ENCODE data around the gene LAIR1. TPM values are rescaled to one million over a fixed set of nuclear protein-coding genes. Genes with fewer than 3 reads are reported as not detected.
A peak's percentile ranks its signal among the peaks of the same experiment; 100 is the strongest.
"Not testable (repeated sequence)": the region's sequence is repeated elsewhere in the genome, so short reads cannot be mapped to it uniquely, and the experiment has no call there.

LAIR1 gene
- total and polyA plus RNA-seq, 5 experiments from 2014 or later = 58.3 to 104 (median 67.4) TPM

DNA sequence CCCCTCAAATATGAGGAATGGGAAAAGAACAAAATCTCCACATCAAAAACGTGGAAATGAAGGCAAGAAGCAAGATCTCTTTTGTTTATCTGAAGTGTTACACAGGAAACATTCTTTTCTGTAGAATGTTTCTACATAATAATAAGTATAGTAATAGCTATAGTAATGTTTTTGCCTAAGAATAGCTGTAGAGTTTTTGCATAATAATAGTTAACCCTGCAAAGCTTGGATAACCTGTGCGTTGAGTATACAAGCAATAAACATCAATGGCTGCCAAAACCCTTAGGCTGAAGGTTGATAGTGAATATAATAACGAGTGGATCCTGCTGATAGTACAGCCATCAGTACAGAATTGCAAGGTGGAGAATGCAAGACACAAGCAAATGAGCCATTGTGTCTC, 40.7 kb downstream of the LAIR1 start:
- Mint-ChIP-seq H3K4me1 (peaks cover 9 to 41% (median 23%) of the 10 kb centered on the region in 4 donors), H3K9me3 (no peaks in the 10 kb centered on the region), H3K36me3 (no peaks in the 10 kb centered on the region), H3K27ac (no peak overlapping the region), H3K4me3 (no peak overlapping the region), H3K27me3 (peaks cover 2 to 9% (median 6%) of the 10 kb centered on the region in 5 donors)
- ATAC-seq (no peak), DNase-seq (no peak)
- POLR2A ChIA-PET = interaction anchor here (3.7 to 4.2 kb wide), 2 partner anchors 64 to 67 kb away, joined by 13 to 25 read pairs; no protein-coding TSS in a partner anchor

DNA sequence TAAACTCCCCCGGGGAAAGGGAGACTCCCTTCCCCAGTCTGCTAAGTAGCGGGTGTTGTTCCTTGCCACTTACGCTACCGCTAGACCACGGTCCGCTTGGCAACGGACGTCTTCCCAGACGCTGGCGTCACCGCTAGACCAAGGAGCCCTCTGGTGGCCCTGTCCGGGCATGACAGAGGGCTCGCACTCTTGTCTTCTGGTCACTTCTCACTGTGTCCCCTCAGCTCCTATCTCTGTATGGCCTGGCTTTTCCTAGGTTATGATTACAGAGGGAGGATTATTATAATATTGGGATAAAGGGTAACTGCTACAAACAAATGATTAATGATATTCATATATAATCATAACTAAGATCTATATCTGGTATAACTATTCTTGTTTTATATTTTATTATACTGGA, 41.8 kb downstream of the LAIR1 start:
- H3K27me3 Mint-ChIP-seq, ATAC-seq, H3K9me3 Mint-ChIP-seq, H3K4me3 Mint-ChIP-seq, H3K36me3 Mint-ChIP-seq, H3K27ac Mint-ChIP-seq, POLR2A ChIA-PET, DNase-seq: not testable (repeated sequence)
- H3K4me1 Mint-ChIP-seq = peaks cover 7 to 31% (median 18%) of the 10 kb centered on the region in 4 donors

DNA sequence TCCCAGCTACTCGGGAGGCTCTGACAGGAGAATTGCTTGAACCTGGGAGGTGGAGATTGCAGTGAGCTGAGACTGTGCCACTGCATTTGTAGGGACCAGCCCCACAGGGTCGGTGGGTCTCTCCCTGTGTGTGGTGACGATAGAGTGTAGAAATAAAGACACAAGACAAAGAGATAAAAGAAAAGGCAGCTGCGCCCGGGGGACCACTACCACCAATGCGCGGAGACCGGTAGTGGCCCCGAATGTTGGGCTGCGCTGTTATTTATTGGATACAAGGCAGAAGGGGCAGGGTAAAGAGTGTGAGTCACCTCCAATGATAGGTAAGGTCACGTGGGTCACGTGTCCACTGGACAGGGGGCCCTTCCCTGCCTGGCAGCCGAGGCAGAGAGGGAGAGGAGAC, 42.4 kb downstream of the LAIR1 start:
- H3K9me3 Mint-ChIP-seq, DNase-seq, POLR2A ChIA-PET, H3K27ac Mint-ChIP-seq, H3K36me3 Mint-ChIP-seq, ATAC-seq, H3K4me3 Mint-ChIP-seq: not testable (repeated sequence)
- H3K4me1 Mint-ChIP-seq = peaks cover 3 to 29% (median 14%) of the 10 kb centered on the region in 4 donors
- H3K27me3 Mint-ChIP-seq = peaks cover 3 to 11% (median 9%) of the 10 kb centered on the region in 5 donors

DNA sequence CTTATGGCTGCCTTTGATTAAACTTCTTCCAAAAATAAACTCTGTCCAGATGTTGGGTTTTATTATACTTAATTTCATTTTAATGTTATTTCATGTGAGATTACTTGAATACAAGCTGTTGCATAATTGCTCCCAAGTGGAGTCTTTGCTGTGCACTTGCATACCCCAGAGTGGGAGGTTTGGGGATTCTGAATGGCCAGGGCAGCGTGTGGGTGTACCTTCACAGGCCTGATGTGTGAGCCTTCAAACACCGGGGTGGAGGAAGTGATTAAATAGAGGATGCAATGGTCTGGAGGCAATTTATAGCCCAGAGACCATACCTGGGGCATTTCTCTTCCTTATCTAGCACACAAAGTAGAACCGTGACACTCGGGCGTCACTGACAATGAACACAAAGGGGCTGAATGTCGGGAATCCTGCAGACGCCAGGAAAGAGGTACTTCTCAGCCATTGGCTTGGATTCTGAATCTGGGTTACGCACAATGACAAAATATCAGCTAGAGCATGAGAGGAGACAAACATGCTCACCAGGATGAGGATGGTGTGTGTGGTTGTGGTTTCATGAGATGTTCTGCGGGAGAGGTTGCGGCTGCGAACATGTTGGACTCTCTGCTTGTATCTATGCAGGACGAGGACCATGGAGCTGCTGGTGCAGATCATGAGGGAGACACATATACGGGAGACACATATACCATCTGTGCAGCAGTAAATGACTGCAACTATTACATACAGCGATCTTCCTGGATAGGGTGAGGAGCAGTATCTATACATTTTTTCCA, 44.6 kb downstream of the LAIR1 start:
- peaks cover 3 to 19% (median 11%) of the 10 kb centered on the region in 5 donors for H3K27me3 Mint-ChIP-seq
- POLR2A ChIA-PET = no interaction called here
- DNase-seq (no peak), ATAC-seq (no peak)
- no peak overlapping the region for H3K4me3 Mint-ChIP-seq
- H3K27ac Mint-ChIP-seq = no peak overlapping the region
- H3K36me3 Mint-ChIP-seq = no peaks in the 10 kb centered on the region
- H3K9me3 Mint-ChIP-seq = no peaks in the 10 kb centered on the region
- peaks cover 0 to 17% (median 2%) of the 10 kb centered on the region in 4 donors for H3K4me1 Mint-ChIP-seq

DNA sequence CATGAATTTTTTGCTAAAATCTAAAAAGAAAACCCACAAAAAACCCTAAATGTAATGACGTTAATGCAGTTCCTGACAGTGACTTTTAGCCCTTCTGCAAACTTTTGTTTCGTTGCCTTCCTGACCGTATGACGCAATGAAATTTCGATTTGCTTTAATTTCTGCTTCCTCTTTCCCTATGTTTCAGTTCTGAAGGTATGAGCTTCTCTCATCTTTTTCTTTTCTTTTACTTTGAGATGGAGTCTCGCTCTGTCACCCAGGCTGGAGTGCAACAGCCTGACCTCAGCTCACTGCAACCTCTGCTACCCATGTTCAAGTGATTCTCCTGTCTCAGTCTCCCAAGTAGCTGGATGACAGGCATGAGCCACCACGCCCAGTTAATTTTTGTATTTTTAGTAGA, 45.7 kb downstream of the LAIR1 start:
- ATAC-seq = no peak
- Mint-ChIP-seq H3K27ac (no peak overlapping the region), H3K36me3 (no peaks in the 10 kb centered on the region), H3K9me3 (no peaks in the 10 kb centered on the region), H3K4me1 (peaks cover 0 to 13% (median 0%) of the 10 kb centered on the region in 4 donors), H3K27me3 (peaks cover 2 to 24% (median 15%) of the 10 kb centered on the region in 5 donors), H3K4me3 (no peak overlapping the region)
- POLR2A ChIA-PET = interaction anchor here (0.6 to 1.1 kb wide), 2 partner anchors 70 to 114 kb away, joined by 3 to 5 read pairs; no protein-coding TSS in a partner anchor
- no peak for DNase-seq

DNA sequence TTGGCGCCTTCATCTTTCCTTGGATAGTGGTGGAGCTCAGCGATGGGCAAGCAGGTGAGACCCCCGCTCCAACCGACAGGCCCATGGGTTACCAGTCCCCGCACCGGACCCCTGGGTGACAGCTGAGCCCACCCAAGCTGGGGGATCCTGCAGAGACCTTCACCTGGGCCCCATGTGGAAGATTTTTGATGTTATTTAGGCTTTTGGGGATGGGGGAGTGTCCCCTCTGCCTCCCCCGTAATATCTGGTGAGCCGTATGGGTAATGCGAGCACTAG, 46.8 kb downstream of the LAIR1 start:
- H3K27ac Mint-ChIP-seq = peak overlapping the region in 1 of 10 donors; percentile 53
- DNase-seq = no peak
- POLR2A ChIA-PET = no interaction called here
- H3K9me3 Mint-ChIP-seq = no peaks in the 10 kb centered on the region
- no peak for ATAC-seq
- peaks cover 0 to 14% (median 0%) of the 10 kb centered on the region in 4 donors for H3K4me1 Mint-ChIP-seq
- peaks cover 7 to 32% (median 22%) of the 10 kb centered on the region in 5 donors for H3K27me3 Mint-ChIP-seq
- H3K36me3 Mint-ChIP-seq = no peaks in the 10 kb centered on the region
- no peak overlapping the region for H3K4me3 Mint-ChIP-seq

DNA sequence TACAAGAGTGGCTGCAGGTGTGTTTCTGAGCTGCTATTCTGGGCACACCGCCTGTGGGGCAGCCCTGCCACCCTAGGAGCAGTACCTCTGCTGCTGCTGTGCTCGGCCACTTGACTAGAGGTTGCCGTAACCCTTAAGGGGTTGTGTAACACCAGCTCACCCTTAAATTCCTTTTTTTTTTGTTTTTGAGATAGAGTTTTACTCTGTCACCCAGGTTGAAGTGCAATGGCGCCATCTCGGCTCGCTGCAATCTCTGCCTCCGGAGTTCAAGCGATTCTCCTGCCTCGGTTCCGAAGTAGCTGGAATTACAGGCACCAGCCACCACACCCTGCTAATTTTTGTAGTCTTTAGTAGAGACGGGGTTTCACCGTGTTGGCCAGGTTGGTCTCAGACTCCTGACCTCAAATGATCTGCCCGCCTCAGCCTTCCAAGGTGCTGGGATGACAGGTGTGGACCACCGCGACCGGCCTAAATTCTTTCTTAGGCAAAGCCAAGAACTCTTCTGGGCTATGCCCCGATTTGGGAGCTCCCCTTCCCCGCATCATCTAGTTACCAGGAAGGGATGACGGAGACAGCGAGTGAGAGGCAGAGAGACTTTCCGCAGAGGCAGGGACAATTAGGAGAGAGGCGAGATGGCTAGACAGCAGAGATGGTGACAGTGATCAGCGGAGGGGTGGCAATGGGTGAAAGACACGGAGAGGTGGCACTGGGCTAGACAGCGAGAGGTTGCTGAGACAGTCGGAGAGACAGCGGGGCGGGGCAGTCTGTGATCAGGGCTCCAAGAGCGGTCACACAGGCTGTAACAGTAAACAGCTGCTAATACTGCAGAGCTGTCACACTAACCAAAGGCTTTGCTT, 47.4 kb downstream of the LAIR1 start:
- POLR2A ChIA-PET = no interaction called here
- DNase-seq (no peak), ATAC-seq (no peak)
- Mint-ChIP-seq H3K27me3 (peaks cover 9 to 37% (median 24%) of the 10 kb centered on the region in 5 donors), H3K9me3 (no peaks in the 10 kb centered on the region), H3K4me3 (no peak overlapping the region), H3K36me3 (no peaks in the 10 kb centered on the region), H3K4me1 (peaks cover 0 to 17% (median 0%) of the 10 kb centered on the region in 4 donors), H3K27ac (no peak overlapping the region)

DNA sequence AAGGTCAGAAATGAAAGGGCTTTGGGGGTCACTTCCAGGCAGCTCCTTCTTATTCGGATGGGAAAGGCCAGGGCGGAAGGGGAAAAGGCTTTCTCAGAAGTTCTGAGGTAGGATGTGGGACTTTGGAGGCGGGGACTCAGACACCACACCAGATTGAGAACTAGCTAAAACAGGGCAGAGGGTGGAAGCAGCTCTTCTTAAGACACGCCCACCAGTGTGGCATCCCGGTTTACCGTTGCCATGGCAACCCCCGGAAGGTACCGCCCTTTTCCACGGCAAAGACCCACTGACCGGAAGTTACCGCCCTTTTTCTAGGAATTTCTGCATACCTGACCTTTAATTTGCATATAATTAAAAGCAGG, 48.0 kb downstream of the LAIR1 start:
- no peak for ATAC-seq
- no peak overlapping the region for H3K27ac Mint-ChIP-seq
- no peak overlapping the region for H3K4me3 Mint-ChIP-seq
- peaks cover 9 to 40% (median 24%) of the 10 kb centered on the region in 5 donors for H3K27me3 Mint-ChIP-seq
- H3K4me1 Mint-ChIP-seq = peaks cover 0 to 17% (median 0%) of the 10 kb centered on the region in 4 donors
- no peak for DNase-seq
- H3K36me3 Mint-ChIP-seq = no peaks in the 10 kb centered on the region
- POLR2A ChIA-PET = no interaction called here
- H3K9me3 Mint-ChIP-seq = no peaks in the 10 kb centered on the region

DNA sequence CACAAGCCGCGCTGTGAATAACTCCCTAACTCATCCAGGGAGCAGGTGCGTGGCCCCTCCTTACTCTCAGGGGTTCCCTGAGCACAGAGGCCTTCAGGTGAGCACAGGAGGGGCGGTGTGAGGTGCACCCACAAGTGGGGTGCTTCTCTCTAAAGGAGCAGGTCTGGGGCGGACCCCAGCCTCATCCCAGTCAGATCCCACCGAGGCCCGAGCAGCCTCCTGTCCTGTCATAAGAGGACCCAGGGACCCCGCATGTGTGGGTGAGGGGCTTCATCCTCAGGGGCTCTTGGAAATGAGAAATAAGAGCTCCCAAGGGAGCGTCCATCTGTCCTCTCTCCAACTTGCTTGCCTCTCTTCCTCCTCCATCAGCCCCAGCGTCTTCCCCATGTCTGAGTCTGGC, 48.8 kb downstream of the LAIR1 start:
- no peak overlapping the region for H3K4me3 Mint-ChIP-seq
- ATAC-seq = no peak
- POLR2A ChIA-PET = no interaction called here

DNA sequence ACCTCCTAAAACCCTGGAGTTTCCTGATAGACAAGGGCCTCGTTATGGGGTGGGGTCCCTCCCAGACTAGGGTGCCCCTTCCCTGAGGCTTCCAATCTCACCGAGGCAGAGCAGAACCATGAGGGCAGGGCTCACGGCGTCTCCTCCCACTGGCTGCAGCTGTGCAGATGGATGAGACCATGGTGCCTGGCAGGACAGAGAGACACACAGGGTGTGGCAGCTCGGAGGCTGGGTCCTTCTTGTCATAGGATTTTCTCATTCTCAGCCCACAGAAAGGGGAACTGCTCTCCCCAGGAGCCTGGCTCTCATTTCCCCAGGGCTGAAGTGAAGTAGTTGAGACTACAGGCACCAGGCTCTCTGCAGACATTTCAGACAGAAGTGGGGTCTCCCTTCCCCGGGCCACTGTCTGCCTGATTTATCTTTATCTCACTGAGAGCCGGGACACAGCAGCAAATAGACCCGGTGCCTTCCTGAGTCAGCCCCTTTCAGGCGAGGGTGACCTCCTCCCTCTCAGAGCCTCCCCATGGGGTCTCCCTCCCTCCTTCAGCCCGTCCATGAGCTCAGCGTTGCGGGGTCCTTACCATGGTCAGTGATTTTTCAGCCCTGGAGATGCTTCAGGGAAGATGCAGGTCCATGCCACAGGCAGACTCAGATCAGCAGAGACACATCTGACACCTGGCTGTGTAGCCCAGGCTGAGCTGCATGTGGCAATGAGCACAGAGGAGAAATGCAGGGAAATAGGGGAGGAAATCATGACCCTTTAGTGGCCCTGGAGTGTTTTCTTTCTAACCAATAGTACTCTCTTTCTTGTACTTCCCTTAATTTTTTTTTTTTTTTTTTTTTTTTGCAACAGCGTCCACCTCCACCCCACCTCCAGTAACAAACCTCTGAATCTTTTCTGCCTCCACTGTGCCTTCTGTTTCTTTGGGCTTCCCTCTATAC, 52.0 kb downstream of the LAIR1 start, which contains the start of gene LILRA5:
Gene LILRA5, minus strand, starts transcription at position 731 of the 942 bp plus-strand sequence. Its CDS starts 147 bp downstream, at position 584.
- DNase-seq = no peak
- H3K27me3 Mint-ChIP-seq = peaks cover 15 to 55% (median 33%) of the 10 kb centered on the region in 5 donors

More for the DNA sequence above, 48.8 kb downstream of the LAIR1 start:
- H3K9me3 Mint-ChIP-seq = no peaks in the 10 kb centered on the region
- H3K27me3 Mint-ChIP-seq = peaks cover 9 to 48% (median 27%) of the 10 kb centered on the region in 5 donors
- no peak overlapping the region for H3K27ac Mint-ChIP-seq
- H3K4me1 Mint-ChIP-seq = peaks cover 0 to 17% (median 0%) of the 10 kb centered on the region in 4 donors
- H3K36me3 Mint-ChIP-seq = no peaks in the 10 kb centered on the region
- no peak for DNase-seq

DNA sequence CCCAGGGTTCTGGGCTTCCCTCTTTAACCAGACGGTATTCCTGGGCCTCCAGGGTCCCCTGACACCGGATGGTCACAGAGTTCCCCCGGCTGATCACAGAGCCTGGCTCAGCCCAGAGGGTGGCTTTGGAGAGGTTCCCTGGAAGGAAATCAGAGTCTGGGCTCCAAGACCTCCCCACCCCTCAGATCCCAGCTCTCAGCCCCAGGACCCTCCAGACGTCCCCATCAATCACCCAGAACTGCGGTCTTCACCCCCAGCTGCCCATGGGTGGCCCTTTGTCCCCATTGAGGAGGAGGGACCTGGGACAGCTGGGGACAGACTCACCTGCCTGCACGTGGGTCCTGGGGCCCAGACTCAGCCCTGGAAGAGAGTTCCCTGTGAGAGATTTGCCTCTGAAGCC, 52.7 kb downstream of the LAIR1 start:
- Mint-ChIP-seq H3K4me1 (peaks cover 0 to 17% (median 0%) of the 10 kb centered on the region in 4 donors), H3K27ac (no peak overlapping the region), H3K9me3 (no peaks in the 10 kb centered on the region), H3K4me3 (peak overlapping the region in 1 of 10 donors; percentile 15), H3K36me3 (no peaks in the 10 kb centered on the region), H3K27me3 (peaks cover 15 to 52% (median 29%) of the 10 kb centered on the region in 5 donors)
- DNase-seq = no peak
- POLR2A ChIA-PET = no interaction called here
- no peak for ATAC-seq

More for the DNA sequence above, 52.0 kb downstream of the LAIR1 start, which contains the start of gene LILRA5:
- H3K36me3 Mint-ChIP-seq = no peaks in the 10 kb centered on the region
- H3K4me3 Mint-ChIP-seq = peak within 1 kb of the TSS in 1 of 10 donors; percentile 65
- ATAC-seq = no peak
- POLR2A ChIA-PET = no interaction called here
- H3K27ac Mint-ChIP-seq = peak within 1 kb of the TSS in 2 of 10 donors; percentile 7 to 41
- peaks cover 0 to 16% (median 0%) of the 10 kb centered on the region in 4 donors for H3K4me1 Mint-ChIP-seq
- H3K9me3 Mint-ChIP-seq = no peaks in the 10 kb centered on the region

DNA sequence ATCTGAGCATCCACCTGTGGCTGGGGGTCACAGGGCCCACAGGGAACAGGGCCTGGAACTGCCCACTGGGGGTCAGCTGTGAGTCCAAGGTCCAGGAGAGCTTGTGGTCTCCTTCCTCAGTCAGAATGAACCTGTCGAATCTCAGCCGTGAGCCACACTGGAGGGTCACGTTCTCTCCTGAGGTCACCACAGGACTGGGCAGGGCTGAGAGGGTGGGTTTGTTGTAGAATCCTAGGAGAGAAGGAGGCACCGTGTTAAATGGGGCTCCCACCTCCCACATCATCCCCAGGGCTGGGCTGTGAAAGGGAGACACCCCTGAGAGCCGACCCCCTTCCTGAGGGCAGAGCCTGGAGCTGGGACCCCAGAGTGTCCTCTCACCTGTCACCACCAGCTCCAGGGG, 53.2 kb downstream of the LAIR1 start:
- peaks cover 0 to 13% (median 0%) of the 10 kb centered on the region in 4 donors for H3K4me1 Mint-ChIP-seq
- no peak overlapping the region for H3K4me3 Mint-ChIP-seq
- DNase-seq = no peak
- no peak overlapping the region for H3K27ac Mint-ChIP-seq
- no peaks in the 10 kb centered on the region for H3K36me3 Mint-ChIP-seq
- POLR2A ChIA-PET = no interaction called here
- no peaks in the 10 kb centered on the region for H3K9me3 Mint-ChIP-seq
- H3K27me3 Mint-ChIP-seq = peaks cover 16 to 52% (median 32%) of the 10 kb centered on the region in 5 donors
- ATAC-seq = no peak
